Esophagus muscularis mucosa (tissue), 3 donors: ENCODE data around the gene SASS6.

Source experiments
- CTCF ChIP-seq, 3 experiments: fragments of 200-600 bp in 2 of 3; fragments of 450-650 bp in 1 of 3; sonication (generic) in 2 of 3; IDR thresholded peaks; one replicate each; pipeline ENCODE4 v1.5.1; 2017 to 2019; ENCODE audit warnings: antibody characterized with exemption in 3 of 3, mild to moderate bottlenecking in 2 of 3, moderate library complexity in 1 of 3
- POLR2A ChIP-seq: fragments of 450-650 bp; IDR thresholded peaks from one replicate; pipeline ENCODE4 v1.6.1; 2017; ENCODE audit warnings: antibody characterized with exemption, moderate library complexity, mild to moderate bottlenecking, low read depth

DNA sequence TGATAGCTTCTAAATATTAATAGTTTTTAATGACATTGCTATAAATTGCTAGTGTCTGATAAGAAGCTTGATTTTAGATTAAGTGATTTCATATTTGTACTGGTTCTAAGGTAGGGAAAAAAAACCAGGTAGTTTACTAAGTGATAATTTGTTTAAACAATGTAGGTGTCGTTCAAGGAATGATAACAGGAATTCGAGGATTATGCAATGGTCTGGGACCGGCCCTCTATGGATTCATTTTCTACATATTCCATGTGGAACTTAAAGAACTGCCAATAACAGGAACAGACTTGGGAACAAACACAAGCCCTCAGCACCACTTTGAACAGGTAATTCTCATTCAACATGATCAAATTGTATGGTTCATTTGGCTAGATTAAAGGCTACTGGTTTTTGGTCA is 52.4 kb downstream of the SASS6 start:
- TF ChIP-seq POLR2A (no peak), CTCF (IDR thresholded peaks at IDR 0.05) (no peak)
